ENCODE measurements around the gene UXS1. TPM values are rescaled to one million over a fixed set of nuclear protein-coding genes. Genes with fewer than 3 reads are reported as not detected.

The UXS1 gene
- total RNA-seq, 1 experiment from 2014 or later, result 15.6 TPM

DNA sequence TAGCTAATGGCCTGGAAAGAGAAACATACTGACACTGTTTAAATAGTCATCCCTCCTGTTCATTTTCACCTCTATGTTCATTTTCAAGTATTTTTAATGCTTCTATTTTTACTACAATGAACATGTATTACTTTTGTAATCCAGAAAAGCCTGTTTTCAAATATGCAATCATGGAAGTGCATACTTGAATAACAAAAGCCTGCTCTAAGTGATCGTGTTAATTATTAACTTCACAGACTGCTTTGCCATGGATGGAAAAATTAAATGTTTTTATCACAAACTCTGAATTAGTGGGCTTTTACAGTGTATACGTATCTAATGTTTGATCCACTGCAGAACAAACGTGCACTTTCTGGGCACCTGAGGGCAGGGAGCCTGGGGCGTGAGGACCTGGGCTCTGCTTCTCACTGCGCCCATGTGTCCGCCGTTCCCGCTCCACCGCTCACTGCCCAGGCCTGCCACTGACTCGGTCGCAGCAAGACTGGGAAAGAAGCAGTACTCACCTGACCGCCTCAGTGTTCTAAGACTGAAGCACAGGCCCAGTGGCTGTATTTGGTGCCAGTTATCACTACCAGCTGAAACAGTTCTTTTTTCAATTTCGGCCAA lies 80.6 kb downstream of the UXS1 start:
- no peak for DNase-seq (ENCODE audit: low read depth)

DNA sequence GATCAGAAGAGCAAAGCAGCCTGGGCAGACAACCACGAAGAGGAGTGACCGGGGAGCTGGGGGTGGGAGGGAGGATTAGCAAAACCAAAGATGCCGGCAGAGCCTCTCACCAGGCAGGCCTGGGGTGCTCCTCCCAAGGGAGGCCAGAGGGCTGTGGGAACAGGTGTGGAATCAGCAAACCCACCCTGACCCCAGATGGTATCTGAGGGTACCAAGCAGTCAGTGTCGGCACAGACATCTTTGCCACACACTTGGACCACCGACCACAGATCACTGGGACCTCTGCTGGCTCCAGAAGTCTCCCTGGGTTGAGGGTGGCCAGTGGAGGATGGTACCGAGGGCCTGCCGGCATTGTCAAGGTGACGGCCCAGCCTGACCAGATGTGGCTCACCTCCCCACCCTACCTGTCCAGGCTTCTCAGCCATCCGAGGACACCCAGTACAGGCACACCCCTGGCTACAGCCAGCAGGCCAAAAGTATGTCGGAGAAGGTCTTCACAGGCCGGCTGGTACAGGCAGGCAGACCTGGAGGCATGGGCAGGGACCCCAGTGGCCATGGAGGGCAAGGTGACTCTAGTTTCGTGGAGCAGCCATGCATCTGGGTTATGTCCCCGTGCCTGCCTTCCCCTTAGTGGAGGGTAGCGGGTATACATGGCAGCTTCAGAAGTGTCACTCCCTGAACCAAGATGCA lies 82.1 kb downstream of the UXS1 start:
- no peak for DNase-seq (ENCODE audit: low read depth)

DNA sequence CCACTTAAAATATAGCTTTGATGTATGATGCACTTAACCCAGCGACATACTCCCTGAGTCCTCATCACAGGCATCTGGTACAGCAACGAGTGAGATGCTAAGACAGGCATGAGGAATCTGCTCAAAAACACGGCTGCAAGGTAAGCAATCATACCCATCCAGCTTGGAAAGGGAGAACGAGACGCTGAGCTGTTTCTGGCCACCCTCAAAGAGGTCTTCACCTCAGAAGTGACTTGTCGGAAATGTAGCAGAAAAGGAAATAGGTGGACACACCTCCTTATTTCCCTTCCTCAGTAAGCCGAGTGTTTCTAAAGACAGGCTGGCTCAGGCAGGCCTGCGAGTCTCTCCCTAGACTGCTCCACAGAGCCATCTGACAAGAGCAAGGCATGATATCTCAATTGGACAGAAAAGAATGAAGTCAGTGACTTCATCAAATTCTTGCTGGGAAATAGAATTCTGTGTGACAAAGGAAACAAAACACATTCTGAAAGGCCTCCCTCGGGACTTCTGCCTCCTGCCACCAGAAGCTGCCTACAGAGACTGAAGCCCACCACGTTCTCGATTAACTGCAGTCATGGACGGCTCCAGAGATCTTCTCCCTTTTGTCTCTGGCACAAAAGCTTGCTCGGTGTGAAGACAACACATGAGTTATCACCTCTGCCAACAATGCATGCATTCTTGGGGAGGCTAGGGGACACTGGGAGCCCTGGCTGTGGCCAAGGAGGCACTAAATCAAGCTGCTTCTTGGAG lies 84.3 kb downstream of the UXS1 start:
- no peak for DNase-seq (ENCODE audit: low read depth)

DNA sequence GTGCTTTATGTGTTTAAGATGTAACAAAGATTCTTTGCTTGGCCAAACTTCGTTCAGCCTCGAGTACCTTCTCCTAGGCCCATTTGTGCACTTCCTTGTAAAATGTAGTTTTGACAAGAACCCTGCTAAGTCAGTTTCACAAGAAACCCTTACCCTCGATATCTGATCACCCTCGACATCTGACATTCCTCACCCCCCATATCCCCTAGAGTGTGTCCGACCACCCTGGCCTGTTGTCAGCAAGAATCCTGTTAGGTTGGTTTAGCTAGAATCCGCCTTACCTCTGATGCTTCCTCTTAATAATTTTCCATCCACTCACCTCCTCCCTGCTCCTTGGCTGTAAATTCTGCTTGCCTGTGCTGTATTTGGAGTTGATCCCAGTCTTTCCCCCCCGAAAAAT lies 85.3 kb downstream of the UXS1 start:
- DNase-seq (ENCODE audit: low read depth), result no peak

DNA sequence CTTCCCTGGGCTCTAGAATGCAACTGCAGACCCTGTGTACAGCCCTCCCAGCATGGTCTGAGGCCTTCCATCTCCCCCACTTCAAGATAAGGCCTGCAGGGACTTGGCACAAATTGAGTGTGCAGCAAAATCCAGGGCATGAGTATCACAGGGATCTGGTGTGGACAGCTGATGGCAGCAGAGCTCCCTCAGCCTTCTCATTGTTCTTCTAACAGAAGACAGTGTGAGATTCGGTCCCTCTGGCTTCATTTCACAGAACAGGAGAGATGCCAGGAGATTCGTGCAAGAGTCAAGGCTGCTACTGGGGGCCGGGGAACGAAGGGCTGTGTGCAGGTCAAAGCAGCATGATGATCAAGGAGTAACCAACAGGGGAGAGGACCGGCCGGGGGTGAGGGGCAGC lies 85.8 kb downstream of the UXS1 start:
- DNase-seq (ENCODE audit: low read depth), result peak; percentile 18

DNA sequence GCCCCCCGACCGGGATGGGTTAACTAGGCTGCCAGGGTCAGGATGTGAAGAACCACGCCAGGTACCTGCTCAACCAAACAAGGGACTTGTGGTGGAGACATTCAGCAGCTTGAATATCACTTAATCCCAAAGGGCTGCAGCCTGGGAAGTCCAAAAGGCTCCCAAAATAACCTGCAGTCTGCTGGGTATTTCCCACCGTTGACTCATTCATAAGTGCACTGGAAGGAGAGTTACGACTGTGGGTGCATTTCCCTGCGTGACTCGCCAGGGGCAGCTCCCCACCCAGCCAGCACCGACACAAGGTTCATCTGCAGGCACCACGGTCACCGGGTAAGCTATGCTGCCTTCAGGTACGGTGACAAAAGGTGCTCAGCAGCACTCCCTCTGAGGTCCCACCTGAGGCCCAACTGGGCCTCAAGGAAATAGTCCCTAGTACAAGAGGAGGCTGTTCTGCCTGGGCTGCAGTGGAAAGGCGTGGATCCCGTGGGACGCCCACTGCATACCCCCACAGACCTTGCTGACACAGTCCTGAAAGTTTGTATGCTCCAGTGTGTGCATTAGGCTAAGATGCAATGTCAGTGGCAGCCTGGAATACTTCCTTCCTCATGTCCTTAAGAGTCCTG lies 86.5 kb downstream of the UXS1 start:
- peak; percentile 54 for DNase-seq (ENCODE audit: low read depth)

DNA sequence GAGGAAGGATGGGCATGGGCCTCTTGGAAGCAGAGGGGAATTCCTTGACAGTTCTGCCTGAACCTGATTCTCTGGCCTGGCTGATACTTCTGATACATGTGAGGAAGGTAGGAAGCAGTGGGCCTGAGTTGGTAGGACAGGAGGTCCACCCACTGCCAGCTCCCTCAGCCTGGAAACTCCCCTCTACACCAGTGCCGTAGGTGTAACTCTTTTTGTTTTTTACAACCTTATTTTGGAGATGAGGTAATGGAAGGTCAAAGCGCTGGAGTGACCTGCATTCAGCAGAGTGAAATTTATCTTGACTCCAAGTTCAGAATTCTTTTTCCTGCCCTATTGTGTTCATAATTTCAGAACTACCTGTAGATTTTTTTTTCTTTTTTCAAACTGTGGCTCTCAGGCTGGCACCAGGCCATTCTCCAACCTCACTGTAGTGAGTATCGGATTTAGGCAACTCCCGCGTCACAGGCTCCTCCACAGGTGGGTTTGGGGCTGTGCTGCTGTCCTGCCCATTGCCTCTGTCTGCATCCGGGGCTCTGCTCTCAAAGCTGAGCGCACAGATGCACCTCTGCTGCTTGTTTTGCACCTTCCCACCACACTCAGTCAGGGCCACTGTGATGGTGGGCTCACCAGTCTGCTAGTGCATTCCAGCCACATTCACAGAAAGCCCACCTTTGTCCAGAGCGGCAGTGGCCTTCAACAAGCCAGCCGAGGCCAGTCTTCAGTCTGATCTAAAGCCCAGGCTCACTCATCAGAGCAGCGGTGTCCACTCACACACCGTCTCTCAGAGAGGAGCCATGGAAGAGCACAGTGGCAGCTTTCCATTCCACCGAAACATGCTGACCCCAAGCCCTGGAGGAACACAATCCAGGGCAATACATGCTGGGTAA lies 87.2 kb downstream of the UXS1 start:
- DNase-seq (ENCODE audit: low read depth), result no peak

DNA sequence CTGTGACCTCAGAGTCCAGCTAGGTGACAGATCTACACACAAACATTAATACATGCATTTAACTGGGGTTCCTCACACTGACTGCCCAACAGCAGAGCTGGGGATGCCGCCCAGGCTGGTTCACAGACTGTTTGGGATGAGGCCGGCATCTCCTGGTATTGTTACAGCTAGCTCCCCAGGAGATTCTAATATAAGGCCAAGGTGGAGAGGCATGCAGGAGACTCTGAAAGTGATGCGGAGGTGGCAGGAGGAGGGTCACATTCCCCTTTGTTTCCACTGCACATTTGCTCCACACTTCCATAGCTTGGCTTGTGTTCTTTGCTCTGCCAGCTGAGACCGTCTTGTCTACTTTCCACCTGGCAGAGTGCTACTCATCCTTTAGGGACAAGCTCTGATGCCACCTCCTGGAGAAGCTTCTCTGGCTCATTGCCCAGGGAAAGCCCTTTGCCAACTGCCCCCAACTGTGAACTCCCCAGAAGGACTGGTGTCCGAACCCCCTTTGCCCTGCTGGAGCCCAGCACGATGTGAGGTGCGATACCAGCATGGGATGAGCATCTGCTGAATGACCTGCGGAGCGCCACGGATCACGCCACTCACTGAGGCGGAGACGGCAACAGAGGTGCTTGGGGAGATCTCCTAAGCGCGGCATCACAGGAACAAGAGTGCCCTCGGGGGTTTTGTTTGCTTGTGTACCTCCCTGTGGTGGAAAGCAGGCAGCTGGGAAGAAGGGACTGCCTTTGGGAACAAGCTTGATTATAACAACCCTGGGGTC lies 88.8 kb downstream of the UXS1 start:
- no peak for DNase-seq (ENCODE audit: low read depth)

DNA sequence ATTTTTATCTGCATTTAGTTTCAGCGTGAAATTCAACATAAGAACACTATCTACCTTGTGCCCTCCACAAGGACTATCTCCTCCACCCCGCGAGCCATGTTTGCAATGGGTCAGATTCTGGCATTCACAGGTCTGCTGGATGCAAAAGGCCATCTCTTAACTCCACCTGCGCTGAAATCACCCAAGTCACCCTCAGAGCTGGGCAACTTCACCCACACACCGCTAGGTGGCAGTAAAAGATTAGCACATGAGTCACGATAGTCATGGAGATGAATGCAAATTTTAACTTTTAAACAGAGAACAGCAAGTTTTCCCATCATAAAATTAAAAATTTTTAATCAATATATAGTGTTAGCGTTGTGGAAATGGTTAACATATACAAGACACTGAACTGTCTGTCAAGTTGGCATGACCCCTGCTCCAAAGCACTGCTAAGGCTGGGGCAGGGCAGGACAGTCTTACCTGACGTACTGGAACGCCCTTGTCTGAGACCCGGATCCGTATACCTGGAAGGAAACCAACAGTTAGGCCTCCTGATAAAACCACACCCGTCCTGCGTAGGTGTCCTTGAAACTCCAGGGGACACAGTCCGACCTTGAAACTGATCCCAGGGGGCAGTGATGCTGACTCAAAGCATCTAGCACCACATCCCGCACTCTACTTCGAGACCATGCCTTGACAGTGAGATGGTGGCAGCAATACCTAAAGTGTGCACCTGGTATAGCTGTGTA lies 89.6 kb downstream of the UXS1 start:
- DNase-seq (ENCODE audit: low read depth), result peak; percentile 53

DNA sequence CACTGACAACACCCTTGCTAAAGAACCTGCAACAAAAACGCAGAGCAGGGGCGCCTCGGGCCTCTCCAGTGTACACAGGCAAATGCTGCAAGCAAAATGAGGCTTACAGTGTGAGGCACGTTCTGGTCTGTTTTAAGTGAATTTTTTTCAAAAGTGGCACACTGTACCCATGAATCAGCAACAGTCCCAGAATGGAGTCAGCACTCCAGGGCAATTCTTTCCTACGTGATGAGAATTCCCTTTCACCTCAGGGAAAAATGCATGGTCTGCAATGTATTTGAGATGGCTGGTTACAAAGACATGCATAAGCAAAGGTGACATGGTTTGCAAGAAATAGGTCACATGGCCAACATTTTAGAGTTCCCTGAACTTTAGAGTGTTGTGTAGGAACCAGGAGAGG lies 94.4 kb downstream of the UXS1 start:
- DNase-seq (ENCODE audit: low read depth), result no peak

DNA sequence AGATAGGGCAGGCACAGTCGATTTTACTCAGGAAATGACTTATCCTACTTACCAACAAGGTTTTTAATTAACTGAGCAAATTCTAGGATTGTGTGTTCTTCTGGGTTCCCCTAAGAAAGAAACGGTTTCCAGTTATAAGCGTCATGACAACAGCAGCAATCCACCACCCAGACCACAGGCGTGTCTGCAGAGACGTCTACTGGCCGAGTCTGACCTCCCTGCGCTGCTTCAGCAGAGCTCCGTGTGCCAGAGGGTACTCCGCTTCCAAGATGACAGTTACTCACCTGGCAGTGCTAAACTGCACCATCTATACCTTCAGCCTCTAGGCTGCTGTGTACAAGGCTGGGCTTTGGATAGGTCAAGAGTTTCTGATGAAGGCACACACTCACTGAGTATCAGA lies 95.4 kb downstream of the UXS1 start:
- no peak for DNase-seq (ENCODE audit: low read depth)

DNA sequence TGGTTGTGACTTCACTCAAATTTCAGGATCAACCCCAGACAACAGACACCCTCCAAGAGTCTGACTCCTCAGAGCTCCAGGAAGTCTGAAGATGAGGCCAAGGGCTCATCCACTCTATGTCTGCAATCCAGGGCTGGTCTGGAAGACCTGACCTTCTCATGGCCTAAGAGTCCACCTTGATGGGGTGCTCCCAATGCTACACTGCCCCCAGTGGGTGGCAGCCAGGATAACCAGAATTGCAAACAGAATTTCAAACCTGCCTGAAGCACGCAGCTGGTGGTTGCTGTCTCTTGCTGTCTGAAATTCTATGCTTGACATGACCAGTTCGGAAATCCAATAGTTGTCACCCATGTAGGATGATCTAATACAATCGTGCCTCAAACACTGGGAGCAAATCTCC lies 96.0 kb downstream of the UXS1 start:
- no peak for DNase-seq (ENCODE audit: low read depth)

DNA sequence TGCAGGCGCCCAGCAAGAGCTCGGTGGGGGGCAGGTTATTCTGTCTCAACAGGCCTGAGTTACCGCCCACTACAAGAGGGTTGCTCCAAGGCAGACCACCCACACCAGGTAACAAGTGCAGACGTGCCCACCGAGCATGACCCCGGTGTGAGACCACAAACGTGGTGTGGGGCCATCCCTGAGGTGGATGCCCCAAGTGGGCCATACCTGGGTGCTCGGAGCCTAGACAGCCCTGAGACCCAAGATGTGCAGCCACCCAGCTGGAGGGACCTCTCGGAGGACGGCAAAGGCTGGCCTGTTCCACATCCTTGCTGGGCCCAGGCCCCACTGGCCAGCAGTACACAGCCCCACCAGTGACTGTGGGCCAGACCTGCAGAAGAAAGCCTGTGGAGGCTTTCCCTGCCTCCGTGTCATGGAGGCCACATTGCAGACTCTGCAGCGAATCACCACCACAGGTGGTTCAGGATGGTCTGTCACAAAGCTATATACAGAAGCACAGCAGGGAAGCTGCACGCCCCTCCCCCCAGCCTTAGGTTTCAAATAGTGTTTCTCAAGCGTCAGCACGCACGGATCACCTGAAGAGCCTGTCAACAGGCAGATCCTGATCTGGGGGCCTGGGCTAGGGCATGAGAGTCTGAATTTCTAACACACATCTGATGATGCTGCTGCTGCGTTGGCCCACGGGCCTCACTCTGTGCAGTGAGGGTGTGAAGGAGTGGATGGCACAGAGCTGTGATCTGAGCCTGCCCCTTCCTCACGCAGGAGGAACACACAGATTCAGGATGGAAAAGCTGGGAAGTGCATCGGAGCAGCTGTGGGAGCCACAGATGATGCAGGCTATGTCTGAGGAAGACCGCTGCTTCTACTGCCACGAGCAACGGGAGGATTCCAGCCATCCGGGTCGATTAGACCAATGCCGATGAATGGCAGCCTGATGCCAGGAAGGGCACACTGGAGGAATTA lies 96.8 kb downstream of the UXS1 start:
- no peak for DNase-seq (ENCODE audit: low read depth)

DNA sequence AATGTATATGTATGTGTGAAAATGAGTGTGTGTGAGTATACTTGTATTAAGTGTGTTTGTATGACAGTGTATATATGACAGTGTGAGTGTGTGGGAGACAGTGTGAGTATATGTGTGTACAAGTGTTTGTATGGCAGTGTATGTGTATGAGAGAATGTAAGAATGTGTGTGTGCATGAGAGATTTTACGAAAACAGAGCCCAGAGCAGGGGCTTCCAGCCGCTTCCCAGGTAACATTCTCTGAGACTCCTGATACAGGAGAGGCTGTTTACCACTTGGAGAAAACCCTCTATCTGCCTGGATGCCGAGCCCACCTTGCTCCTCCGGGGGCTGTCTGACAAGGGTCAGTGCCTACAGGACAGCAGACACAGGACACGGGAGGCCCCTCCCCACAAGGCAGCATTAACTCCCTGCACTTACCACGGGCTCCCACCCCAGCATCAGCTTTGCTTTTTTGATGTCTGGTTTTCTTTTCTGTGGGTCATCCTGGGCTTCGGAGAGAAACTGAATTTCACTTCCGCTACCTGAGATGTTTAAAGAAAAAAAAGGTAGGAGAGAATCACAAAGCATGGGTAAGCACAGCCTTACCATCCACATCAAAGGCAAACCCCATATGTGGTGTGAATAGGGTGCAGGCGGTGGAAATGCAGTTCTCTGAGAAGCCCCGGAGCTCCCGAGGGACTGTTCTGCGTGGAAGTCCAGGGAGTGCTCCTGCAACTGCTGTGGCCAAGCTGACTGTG lies 97.6 kb downstream of the UXS1 start:
- DNase-seq (ENCODE audit: low read depth), result no peak

DNA sequence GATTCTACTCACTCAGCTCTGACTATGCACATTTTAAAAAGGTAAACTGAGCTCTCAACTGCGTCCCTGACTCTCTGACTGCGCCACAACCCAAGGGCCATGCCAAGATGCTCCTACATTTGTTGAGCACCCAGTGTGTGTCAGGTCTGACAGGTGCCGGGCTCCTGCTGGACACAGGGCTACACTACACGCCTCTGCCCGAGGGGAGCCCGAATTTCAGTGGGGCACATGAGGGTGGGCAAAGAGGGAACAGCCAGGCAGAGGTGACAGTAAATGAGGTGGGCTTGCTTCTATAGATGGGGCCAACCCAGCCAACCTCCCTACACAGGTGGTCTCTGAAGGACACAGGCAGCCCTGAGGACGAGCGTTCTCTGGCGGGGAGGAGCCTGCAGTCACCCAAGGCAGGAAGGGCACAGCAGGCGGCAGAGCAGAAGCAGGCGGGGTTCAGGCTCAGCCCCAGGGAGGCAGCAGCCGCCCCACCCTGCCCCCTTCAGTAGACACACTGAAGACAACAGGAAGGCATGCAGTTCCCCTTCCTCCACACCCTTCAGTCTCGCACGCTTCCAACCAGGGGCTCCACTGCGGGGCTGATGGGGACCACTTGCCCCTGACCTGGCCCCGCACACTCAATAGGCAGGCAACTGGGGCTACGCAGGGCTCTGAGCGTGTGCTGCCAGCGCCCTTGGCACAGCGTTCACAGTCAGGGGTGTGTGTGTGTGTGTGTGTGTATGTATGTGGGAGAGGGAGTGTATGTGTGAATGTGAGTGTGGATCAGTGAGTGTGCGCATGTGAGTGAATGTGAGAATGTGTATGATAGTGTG lies 98.4 kb downstream of the UXS1 start:
- DNase-seq (ENCODE audit: low read depth), result no peak

DNA sequence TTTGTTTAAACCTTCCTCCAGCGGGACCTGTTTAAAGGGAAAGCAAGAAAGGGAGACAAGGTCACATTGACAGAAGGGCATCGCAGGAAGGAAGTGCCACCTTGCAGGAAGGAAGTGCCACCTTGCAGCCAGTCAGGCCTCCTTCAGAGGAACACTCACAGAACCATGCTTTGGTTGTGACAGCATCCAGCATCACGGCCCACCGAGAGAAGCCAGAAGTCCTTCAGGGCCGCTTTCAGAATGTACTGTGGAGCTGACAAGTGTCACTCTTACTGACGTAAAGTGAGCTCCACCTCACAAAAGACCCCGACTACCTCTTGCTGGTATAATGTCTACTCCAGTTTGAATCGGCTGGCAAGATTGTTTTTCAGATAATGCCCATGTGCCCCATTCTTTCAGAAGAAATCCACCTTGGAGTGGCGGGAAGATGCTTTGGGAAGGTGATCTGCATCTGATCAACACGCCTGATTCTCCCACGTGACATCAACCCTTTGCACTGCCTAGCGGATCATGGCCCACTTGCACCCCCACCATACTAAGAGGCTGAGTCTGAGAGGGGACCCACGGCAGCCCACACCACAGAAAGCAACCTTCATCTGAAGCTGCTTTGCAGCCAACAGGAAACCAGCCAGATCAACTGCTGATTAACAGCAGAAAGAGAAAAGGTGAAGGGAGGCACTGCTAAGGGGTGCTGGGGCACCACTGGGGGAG lies 99.8 kb downstream of the UXS1 start:
- no peak for DNase-seq (ENCODE audit: low read depth)

Measured in RPMI7951 (cell line).